Stimulated activated CD4-positive, alpha-beta T cell treated with anti-CD3 and anti-CD28 coated beads, TNF-alpha, amount 100 ng/mL, for 1 hour (primary cell): ENCODE results near the gene SLC16A7.

Experiments
- DNase-seq, 3 donors: peaks; one replicate each; pipeline ENCODE4 v3.0.0-alpha.2; 2020; ENCODE audit warnings: low read depth in 3 of 3, low spot score in 1 of 3

Gene SLC16A7

GRCh38 chr12:59834659-59835474 is 239.0 kb downstream of the SLC16A7 start:
- DNase-seq: no peak
